Stimulated activated CD8-positive, alpha-beta memory T cell treated with anti-CD3 and anti-CD28 coated beads, Interleukin-4, amount 100 ng/mL, for 1 hour (primary cell): Measurements from ENCODE around the gene ATOX1.
"Not testable (repeated sequence)": the region's sequence is repeated elsewhere in the genome, so short reads cannot be mapped to it uniquely, and the experiment has no call there.

Source experiments
- DNase-seq, 2 donors: peaks; one replicate each; pipeline ENCODE4 v3.0.0-alpha.2; 2020; ENCODE audit warnings: low read depth in 2 of 2, low spot score in 1 of 2

Gene ATOX1, protein sequence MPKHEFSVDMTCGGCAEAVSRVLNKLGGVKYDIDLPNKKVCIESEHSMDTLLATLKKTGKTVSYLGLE

GRCh38 chr5:151758430-151759241 lies at the start of gene ATOX1:
TSS of gene ATOX1 (minus strand) at chr5:151758631. CDS start at chr5:151758551, 80 bp downstream.
- DNase-seq, result peak; percentile 73 to 82

GRCh38 chr5:151805414-151806223 lies 47.2 kb upstream of the ATOX1 start:
- no peak for DNase-seq

DNA sequence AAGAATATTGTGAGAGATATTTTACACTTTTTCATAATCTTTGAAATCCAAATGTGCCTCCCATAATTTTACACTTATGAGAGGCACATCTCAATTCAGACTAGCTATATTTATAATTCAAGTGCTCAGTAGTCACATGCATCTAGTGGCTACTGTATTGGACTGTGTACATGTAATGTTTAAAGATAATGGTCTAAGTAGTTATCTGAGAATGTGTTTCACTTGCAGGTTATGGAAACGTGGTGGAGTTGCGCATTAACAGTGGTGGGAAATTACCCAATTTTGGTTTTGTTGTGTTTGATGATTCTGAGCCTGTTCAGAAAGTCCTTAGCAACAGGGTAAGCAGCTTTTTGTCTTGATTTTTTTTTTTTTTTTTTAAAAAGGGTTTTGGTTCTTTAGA lies 42.1 kb upstream of the ATOX1 start:
- no peak for DNase-seq

DNA sequence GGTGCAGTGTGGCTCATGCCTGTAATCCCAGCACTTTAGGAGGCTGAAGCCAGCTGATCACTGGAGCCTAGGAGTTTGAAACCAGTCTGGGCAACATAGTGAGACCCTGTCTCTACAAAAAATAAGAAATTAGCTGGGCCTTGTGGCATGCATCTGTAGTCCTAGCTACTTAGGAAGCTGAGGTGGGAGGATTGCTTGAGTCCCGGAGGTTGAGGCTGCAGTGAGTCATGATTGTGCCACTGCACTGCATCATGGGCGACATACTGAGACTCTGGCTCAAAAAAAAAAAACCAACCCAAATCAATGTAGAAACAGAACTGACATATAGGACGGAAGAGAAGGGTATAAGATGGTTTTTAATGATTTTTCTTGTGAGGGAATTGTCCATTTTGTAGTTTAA lies 41.0 kb upstream of the ATOX1 start:
- no peak for DNase-seq

- DNase-seq, result no peak
Observed at GRCh38 chr5:151798674-151799073, 40.2 kb upstream of the ATOX1 start.

DNA sequence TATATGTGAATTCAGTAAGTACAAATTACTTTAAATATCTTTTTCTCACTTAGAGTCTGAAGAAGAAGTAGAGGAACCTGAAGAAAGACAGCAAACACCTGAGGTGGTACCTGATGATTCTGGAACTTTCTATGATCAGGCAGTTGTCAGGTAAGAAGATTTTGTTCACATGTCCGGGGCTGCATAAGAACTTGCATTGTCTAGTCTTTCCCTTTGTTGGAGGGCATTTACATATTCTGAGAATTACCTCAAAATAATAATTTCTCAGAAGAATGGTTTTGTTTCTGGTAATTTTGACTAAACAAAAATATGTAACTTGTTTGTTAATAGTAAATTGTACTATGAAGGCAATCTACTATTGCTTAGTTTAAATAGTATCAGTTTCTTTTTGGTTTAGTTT lies 37.0 kb upstream of the ATOX1 start:
- no peak for DNase-seq

DNA sequence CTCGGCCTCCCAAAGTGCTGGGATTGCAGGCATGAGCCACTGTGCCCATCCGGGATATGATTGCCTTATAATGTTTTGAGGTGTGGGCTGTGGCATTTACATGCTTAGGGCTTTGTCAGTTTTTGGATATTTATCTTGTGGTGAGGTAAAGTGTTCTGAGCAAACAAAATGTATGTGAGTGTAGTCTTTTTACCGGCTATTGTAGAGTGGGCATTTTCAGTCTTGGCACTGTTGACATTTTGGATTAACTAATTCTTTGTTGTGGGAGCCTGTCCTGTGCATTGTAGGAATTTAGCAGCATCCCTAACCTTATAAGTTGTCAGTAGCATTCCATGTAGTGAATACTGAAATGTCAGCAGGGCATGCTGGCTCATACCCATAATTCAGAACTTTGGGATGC lies 34.9 kb upstream of the ATOX1 start:
- no peak for DNase-seq

- no peak for DNase-seq
Observed at GRCh38 chr5:151787817-151788216, 29.4 kb upstream of the ATOX1 start.

- no peak for DNase-seq
Observed at GRCh38 chr5:151786468-151786867, 28.0 kb upstream of the ATOX1 start.

DNA sequence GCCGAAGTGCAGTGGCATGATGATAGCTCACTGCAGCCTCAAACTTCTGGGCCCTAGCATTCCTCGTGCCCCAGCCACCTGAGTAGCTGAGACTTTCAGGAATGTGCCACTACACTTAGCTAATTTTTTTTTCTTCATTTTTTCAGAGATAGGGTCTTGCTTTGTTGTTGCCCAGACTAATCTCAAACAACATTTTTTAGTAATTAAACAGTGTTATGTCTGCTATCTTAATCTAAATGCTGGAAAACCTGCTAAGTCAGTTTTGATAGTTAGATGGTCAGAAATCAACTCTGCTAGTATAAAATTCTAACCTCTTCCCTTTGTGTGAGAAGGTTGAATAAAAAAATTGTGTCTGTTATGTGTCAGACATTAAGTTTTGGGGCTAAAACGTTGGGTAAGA lies 25.7 kb upstream of the ATOX1 start:
- DNase-seq, result no peak

GRCh38 chr5:151783664-151784063 lies 25.2 kb upstream of the ATOX1 start:
- not testable (repeated sequence) for DNase-seq

DNA sequence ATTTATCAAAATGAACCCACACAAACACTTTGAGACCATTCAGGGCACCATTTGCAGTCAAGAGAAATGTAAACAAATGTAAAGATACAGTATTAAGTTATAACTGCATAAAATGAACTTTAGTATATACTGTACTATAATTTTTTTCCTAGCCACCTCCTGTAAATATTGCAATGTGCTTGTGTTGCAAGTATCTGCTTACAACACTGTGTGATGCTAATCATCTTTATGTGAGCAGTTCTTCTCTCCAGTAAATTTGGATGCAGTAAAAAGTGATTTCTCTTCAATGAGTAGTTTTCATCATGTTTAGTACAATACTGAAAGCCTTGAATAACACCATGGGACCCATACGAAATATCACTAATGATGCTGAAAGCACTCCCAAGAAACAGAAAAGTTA lies 22.8 kb upstream of the ATOX1 start:
- no peak for DNase-seq

GRCh38 chr5:151780348-151780747 lies 21.9 kb upstream of the ATOX1 start:
- DNase-seq, result no peak

GRCh38 chr5:151779531-151780125 lies 21.2 kb upstream of the ATOX1 start:
- DNase-seq, result no peak

- no peak for DNase-seq
Observed at GRCh38 chr5:151775025-151775606, 16.7 kb upstream of the ATOX1 start.

DNA sequence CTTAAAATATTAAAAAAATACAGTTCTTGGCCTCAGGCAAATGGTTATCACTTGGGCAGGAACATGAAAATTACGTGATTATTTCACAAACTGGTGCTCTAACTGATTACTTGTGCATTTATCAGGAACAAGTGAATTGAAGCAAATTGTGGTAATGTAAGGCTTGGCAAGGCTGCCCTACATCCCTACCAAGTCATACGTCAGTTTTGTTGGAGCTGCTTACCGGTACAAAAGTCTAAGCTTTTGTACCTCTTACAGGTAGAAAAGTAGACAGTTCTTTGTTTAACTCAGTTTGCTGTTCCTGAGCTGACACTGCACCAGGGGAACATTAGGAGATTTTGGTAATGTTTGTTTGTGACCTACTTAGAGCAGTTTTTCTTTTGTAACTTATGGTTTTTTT lies 15.5 kb upstream of the ATOX1 start:
- DNase-seq, result no peak

GRCh38 chr5:151772846-151773561 lies 14.6 kb upstream of the ATOX1 start:
- no peak for DNase-seq

GRCh38 chr5:151772029-151772845 lies 13.8 kb upstream of the ATOX1 start:
- peak; percentile 7 to 18 for DNase-seq

GRCh38 chr5:151771259-151772028 lies 13.0 kb upstream of the ATOX1 start, which contains the start of gene G3BP1:
TSS of gene G3BP1 (plus strand) at chr5:151771954. CDS start at chr5:151786621, 14,667 bp downstream.
- DNase-seq, result peak; percentile 96 to 99
